Sigmoid colon (tissue), 7 donors: Measurements from ENCODE around the gene TXNL4B. TPM values are rescaled to one million over a fixed set of nuclear protein-coding genes. Genes with fewer than 3 reads are reported as not detected.

Experiments
- DNase-seq: peaks from one replicate; pipeline ENCODE4 v3.0.0-alpha.2; 2019
- H3K27ac ChIP-seq, 4 donors: fragments of 200-600 bp; sonication (generic); one replicate each; pipeline ENCODE4 v1.5.1; 2016 to 2019; ENCODE audit warnings: mild to moderate bottlenecking in 1 of 4
- H3K27me3 ChIP-seq, 3 donors: fragments of 200-600 bp; sonication (generic); one replicate each; pipeline ENCODE4 v1.5.1; 2019; ENCODE audit warnings: mild to moderate bottlenecking in 1 of 3
- H3K36me3 ChIP-seq, 4 donors: fragments of 200-600 bp; sonication (generic); one replicate each; pipeline ENCODE4 v1.5.1; 2016 to 2019
- H3K4me1 ChIP-seq, 4 donors: fragments of 200-600 bp; sonication (generic); one replicate each; pipeline ENCODE4 v1.5.1; 2017 to 2019
- H3K4me3 ChIP-seq, 4 donors: fragments of 200-600 bp; sonication (generic); one replicate each; pipeline ENCODE4 v1.5.1; 2017 to 2019; ENCODE audit warnings: mild to moderate bottlenecking in 2 of 4, moderate library complexity in 1 of 4
- H3K9me3 ChIP-seq, 4 donors: fragments of 200-600 bp in 3 of 4; sonication (generic) in 3 of 4; one replicate each; pipeline versions ENCODE4 v1.5.1 to v1.6.1; 2013 to 2019
- CTCF ChIP-seq, 4 experiments: fragments of 450-650 bp in 3 of 4; fragments of 200-600 bp in 1 of 4; IDR thresholded peaks; one replicate each; pipeline ENCODE4 v1.5.1; 2016 to 2019; ENCODE audit warnings: antibody characterized with exemption in 4 of 4, mild to moderate bottlenecking in 3 of 4, moderate library complexity in 2 of 4
- EP300 ChIP-seq, 4 donors: sonication (generic); formaldehyde crosslinking; IDR thresholded peaks; one replicate each; pipeline ENCODE4 v1.6.1; 2017; ENCODE audit warnings: antibody characterized with exemption in 4 of 4
- POLR2A ChIP-seq, 2 donors: fragments of 450-650 bp; IDR thresholded peaks; one replicate each; pipeline ENCODE4 v1.6.1; 2016; ENCODE audit warnings: antibody characterized with exemption in 2 of 2, mild to moderate bottlenecking in 2 of 2, moderate library complexity in 2 of 2
- POLR2AphosphoS5 ChIP-seq, 4 donors: sonication (generic); formaldehyde crosslinking; IDR thresholded peaks; one replicate each; pipeline ENCODE4 v1.6.1; 2017; ENCODE audit warnings: antibody characterized with exemption in 4 of 4
- WGBS, 2 donors: extraction: QIAGEN DNeasy Blood & Tissue Kit; methylation state at CpG; one replicate each; pipeline ENCODE4 v1.1.7; 2013; 5-methylcytosine and 5-hydroxymethylcytosine counted together
- intact Hi-C: fragments of 100-400 bp; cut with DNase I; formaldehyde crosslinking; loops from one replicate; pipeline ENCODE4 v1.15.1; 2023
- polyA plus RNA-seq, 3 donors: library from polyadenylated mRNA; stranded (reverse); fragments of 200-250 nt; gene quantifications; one replicate each; pipeline ENCODE4 v1.2.3, GENCODE V29; 2013
- total RNA-seq, 4 donors: library from RNA; depleted of rRNA; stranded (reverse); fragments of >200 nt; gene quantifications; one replicate each; pipeline ENCODE4 v1.1.0, GENCODE V29; 2016
- donor health status: healthy with polysubstance abuse.
- donor health status: Bipolar disorder and iron deficiency.
- donor health status: healthy.

The TXNL4B gene
- total and polyA plus RNA-seq, 7 donors = 6.0 to 11.8 (median 8.2) TPM

- Histone ChIP-seq H3K27me3 (no peaks in the 10 kb centered on the region), H3K4me1 (no peaks in the 10 kb centered on the region), H3K27ac (no peak overlapping the region), H3K36me3 (peaks cover 0 to 28% (median 5%) of the 10 kb centered on the region in 4 donors), H3K4me3 (no peak overlapping the region), H3K9me3 (no peaks in the 10 kb centered on the region)
- DNase-seq = no peak
- intact Hi-C loops = no loop called here
- 89 to 91% methylated on average over 1 of the region's 1 CpG for WGBS, 2 donors
- no peak for TF ChIP-seq CTCF (IDR thresholded peaks at IDR 0.05)
- no peak for TF ChIP-seq POLR2AphosphoS5 (IDR thresholded peaks at IDR 0.05)
- no peak for TF ChIP-seq POLR2A (IDR thresholded peaks at IDR 0.05)
- no peak for TF ChIP-seq EP300 (IDR thresholded peaks at IDR 0.05)
Measured at GRCh38 chr16:72043539-72043938, 49.9 kb downstream of the TXNL4B start.

GRCh38 chr16:72043058-72043457 is 50.4 kb downstream of the TXNL4B start:
- H3K36me3 ChIP-seq = peaks cover 0 to 28% (median 5%) of the 10 kb centered on the region in 4 donors
- 61 to 62% methylated on average over 3 of the region's 3 CpGs for WGBS, 2 donors
- TF ChIP-seq CTCF (IDR thresholded peaks at IDR 0.05) = no peak
- TF ChIP-seq EP300 (IDR thresholded peaks at IDR 0.05) = no peak
- no peak for TF ChIP-seq POLR2AphosphoS5 (IDR thresholded peaks at IDR 0.05)

GRCh38 chr16:72042157-72042660 is 51.2 kb downstream of the TXNL4B start:
- TF ChIP-seq POLR2AphosphoS5 (IDR thresholded peaks at IDR 0.05) (no peak), POLR2A (IDR thresholded peaks at IDR 0.05) (no peak), CTCF (IDR thresholded peaks at IDR 0.05) (no peak), EP300 (IDR thresholded peaks at IDR 0.05) (no peak)
- 65 to 71% methylated on average over 2 of the region's 2 CpGs for WGBS, 2 donors
- intact Hi-C loops = no loop called here
- H3K4me3 ChIP-seq = no peak overlapping the region
- H3K9me3 ChIP-seq = no peaks in the 10 kb centered on the region
- no peak for DNase-seq
- no peak overlapping the region for H3K27ac ChIP-seq
- no peaks in the 10 kb centered on the region for H3K27me3 ChIP-seq
- no peaks in the 10 kb centered on the region for H3K4me1 ChIP-seq
- H3K36me3 ChIP-seq = peaks cover 0 to 28% (median 5%) of the 10 kb centered on the region in 4 donors

More at GRCh38 chr16:72043058-72043457, 50.4 kb downstream of the TXNL4B start:
- no peaks in the 10 kb centered on the region for H3K4me1 ChIP-seq
- H3K4me3 ChIP-seq = no peak overlapping the region
- intact Hi-C loops = no loop called here
- DNase-seq = no peak
- H3K9me3 ChIP-seq = no peaks in the 10 kb centered on the region
- H3K27ac ChIP-seq = no peak overlapping the region
- H3K27me3 ChIP-seq = no peaks in the 10 kb centered on the region

DNA sequence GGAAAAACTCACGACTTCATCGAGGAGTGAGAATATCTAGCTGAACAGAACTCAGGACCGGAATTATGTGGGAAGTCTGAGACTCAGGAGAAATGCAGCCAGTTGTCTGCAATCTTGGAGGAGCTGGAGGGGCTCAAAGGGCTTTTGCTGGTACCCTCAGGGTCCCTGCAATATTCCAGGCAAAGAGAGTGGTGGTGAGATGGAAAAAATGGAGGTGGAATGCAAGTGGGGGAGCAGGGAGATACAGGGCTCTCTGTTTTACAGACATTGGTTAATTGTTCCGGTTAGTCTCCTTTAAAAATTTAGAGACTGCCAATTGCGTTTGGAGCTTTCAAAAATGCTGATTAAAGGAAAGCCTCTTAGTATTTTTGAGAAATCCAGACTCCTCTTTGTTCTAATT is 57.3 kb downstream of the TXNL4B start:
- no peak for DNase-seq
- H3K36me3 ChIP-seq = peaks cover 0 to 15% (median 0%) of the 10 kb centered on the region in 4 donors
- no peaks in the 10 kb centered on the region for H3K4me1 ChIP-seq
- no peaks in the 10 kb centered on the region for H3K27me3 ChIP-seq
- no peaks in the 10 kb centered on the region for H3K9me3 ChIP-seq
- H3K4me3 ChIP-seq = no peak overlapping the region
- H3K27ac ChIP-seq = no peak overlapping the region
- WGBS, 2 donors = 88 to 92% methylated on average over 5 of the region's 5 CpGs
- intact Hi-C loops = no loop called here
- TF ChIP-seq CTCF (IDR thresholded peaks at IDR 0.05) (no peak), POLR2AphosphoS5 (IDR thresholded peaks at IDR 0.05) (no peak), POLR2A (IDR thresholded peaks at IDR 0.05) (no peak), EP300 (IDR thresholded peaks at IDR 0.05) (no peak)

Other genes with a start within 250 kb of the TXNL4B start
- 10 to 100 TPM; 22.8 to 25.0 (median 24.4) TPM for gene ATXN1L, start 247.6 kb downstream of the TXNL4B start, total RNA-seq
- 10 to 100 TPM in 1 of 3 donors, 1 to 10 TPM in 2; 6.6 to 13.8 (median 8.1) TPM for gene ATXN1L, start 247.6 kb downstream of the TXNL4B start, polyA plus RNA-seq
- gene ZNF821, start 209.4 kb downstream of the TXNL4B start, total RNA-seq = 1 to 10 TPM; 2.3 to 9.5 (median 7.5) TPM
- gene ZNF821, start 209.4 kb downstream of the TXNL4B start, polyA plus RNA-seq = 10 to 100 TPM in 2 of 3 donors, 1 to 10 TPM in 1; 10.0 to 16.8 (median 11.8) TPM
- gene IST1, start 198.1 kb downstream of the TXNL4B start, total RNA-seq = 100 to 1,000 TPM; 117 to 176 (median 170) TPM
- 100 to 1,000 TPM; 133 to 182 (median 155) TPM for gene IST1, start 198.1 kb downstream of the TXNL4B start, polyA plus RNA-seq
- under 1 TPM in 3 of 4 donors, not detected in 1; under 0.01 to 0.14 (median under 0.01) TPM for gene PKD1L3, start 93.2 kb downstream of the TXNL4B start, total RNA-seq
- gene PKD1L3, start 93.2 kb downstream of the TXNL4B start, polyA plus RNA-seq = under 1 TPM in 2 of 3 donors, not detected in 1; 0.15 to 0.23 TPM
- 1 to 10 TPM; 3.2 to 7.4 (median 4.0) TPM for gene DHODH, start 84.9 kb downstream of the TXNL4B start, total RNA-seq
- 1 to 10 TPM; 3.7 to 8.0 (median 4.2) TPM for gene DHODH, start 84.9 kb downstream of the TXNL4B start, polyA plus RNA-seq
- 1 to 10 TPM in 1 of 4 donors, under 1 TPM in 1, not detected in 2; 0.49 to 3.6 TPM for gene HP, start 39.1 kb downstream of the TXNL4B start, total RNA-seq
- 10 to 100 TPM in 1 of 3 donors, 1 to 10 TPM in 1, under 1 TPM in 1; 0.92 to 11.2 (median 7.2) TPM for gene HP, start 39.1 kb downstream of the TXNL4B start, polyA plus RNA-seq
- gene HPR, start 30.4 kb downstream of the TXNL4B start, total RNA-seq = under 1 TPM in 2 of 4 donors, not detected in 2; 0.33 to 0.83 TPM
- gene HPR, start 30.4 kb downstream of the TXNL4B start, polyA plus RNA-seq = under 1 TPM in 1 of 3 donors, not detected in 2; 0.57 TPM
- gene DHX38, start 227 bp upstream of the TXNL4B start, total RNA-seq = 10 to 100 TPM; 24.8 to 54.0 (median 36.7) TPM
- gene DHX38, start 227 bp upstream of the TXNL4B start, polyA plus RNA-seq = 10 to 100 TPM; 16.2 to 55.4 (median 25.7) TPM
- under 1 TPM in 2 of 4 donors, not detected in 2; 0.33 to 0.71 TPM for gene PMFBP1, start 78.5 kb upstream of the TXNL4B start, total RNA-seq
- gene PMFBP1, start 78.5 kb upstream of the TXNL4B start, polyA plus RNA-seq = 1 to 10 TPM in 1 of 3 donors, under 1 TPM in 1, not detected in 1; 0.92 to 2.5 TPM